ENCODE results near the gene ACOT11. TPM values are rescaled to one million over a fixed set of nuclear protein-coding genes. Genes with fewer than 3 reads are reported as not detected.
A peak's percentile ranks its signal among the peaks of the same experiment; 100 is the strongest.

The ACOT11 gene
- total RNA-seq, 4 donors from 2014 or later, result 27.1 to 93.0 (median 70.5) TPM

DNA sequence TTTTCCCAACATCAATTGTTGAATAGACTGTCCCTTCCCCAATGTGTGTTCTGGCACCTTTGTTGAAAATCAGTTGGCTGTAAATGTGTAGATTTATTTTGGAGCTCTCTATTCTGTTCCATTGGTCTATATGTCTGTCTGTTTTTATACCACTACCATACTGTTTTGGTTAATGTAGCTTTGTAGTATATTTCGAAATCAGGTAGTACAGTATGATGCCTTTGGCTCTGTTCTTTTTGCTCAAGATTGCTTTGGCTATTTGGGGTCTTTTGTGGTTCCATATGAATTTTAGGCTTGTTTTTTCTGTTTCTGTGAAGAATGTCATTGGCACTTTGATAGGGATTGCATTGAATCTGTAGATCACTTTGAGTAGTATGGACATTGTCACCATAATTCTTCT, 8.1 kb downstream of the ACOT11 start:
- H3K36me3 ChIP-seq, result no peaks in the 10 kb centered on the region
- H3K4me3 ChIP-seq (replicated peaks in 1 of 3), result no peak overlapping the region
- no peak overlapping the region for H3K27ac ChIP-seq
- no peaks in the 10 kb centered on the region for H3K27me3 ChIP-seq
- intact Hi-C loops (cut with DNase I), result no loop called here
- no peak for DNase-seq
- 92 to 95% methylated on average over 1 of the region's 1 CpG for WGBS, 2 donors
- no peaks in the 10 kb centered on the region for H3K9me3 ChIP-seq
- TF ChIP-seq, protein P1, sequence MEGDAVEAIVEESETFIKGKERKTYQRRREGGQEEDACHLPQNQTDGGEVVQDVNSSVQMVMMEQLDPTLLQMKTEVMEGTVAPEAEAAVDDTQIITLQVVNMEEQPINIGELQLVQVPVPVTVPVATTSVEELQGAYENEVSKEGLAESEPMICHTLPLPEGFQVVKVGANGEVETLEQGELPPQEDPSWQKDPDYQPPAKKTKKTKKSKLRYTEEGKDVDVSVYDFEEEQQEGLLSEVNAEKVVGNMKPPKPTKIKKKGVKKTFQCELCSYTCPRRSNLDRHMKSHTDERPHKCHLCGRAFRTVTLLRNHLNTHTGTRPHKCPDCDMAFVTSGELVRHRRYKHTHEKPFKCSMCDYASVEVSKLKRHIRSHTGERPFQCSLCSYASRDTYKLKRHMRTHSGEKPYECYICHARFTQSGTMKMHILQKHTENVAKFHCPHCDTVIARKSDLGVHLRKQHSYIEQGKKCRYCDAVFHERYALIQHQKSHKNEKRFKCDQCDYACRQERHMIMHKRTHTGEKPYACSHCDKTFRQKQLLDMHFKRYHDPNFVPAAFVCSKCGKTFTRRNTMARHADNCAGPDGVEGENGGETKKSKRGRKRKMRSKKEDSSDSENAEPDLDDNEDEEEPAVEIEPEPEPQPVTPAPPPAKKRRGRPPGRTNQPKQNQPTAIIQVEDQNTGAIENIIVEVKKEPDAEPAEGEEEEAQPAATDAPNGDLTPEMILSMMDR (IDR thresholded peaks at IDR 0.05), result no peak
- TF ChIP-seq POLR2A (IDR thresholded peaks at IDR 0.05), result no peak
- H3K4me1 ChIP-seq, result peaks cover 21 to 23% of the 10 kb centered on the region in 2 donors

- Histone ChIP-seq H3K9me3 (no peaks in the 10 kb centered on the region), H3K27ac (peak overlapping the region in 1 of 3 donors; percentile 20), H3K36me3 (no peaks in the 10 kb centered on the region), H3K4me1 (peaks cover 21 to 23% of the 10 kb centered on the region in 2 donors), H3K27me3 (no peaks in the 10 kb centered on the region), H3K4me3 (replicated peaks in 1 of 3) (no peak overlapping the region)
- DNase-seq, result no peak
- TF ChIP-seq, protein P1 (IDR thresholded peaks at IDR 0.05), result no peak
- no peak for TF ChIP-seq POLR2A (IDR thresholded peaks at IDR 0.05)
- WGBS, 2 donors, result 58 to 75% methylated on average over 5 of the region's 5 CpGs
- intact Hi-C loops (cut with DNase I), result no loop called here
Observed at GRCh38 chr1:54557671-54558355, 9.8 kb downstream of the ACOT11 start.

DNA sequence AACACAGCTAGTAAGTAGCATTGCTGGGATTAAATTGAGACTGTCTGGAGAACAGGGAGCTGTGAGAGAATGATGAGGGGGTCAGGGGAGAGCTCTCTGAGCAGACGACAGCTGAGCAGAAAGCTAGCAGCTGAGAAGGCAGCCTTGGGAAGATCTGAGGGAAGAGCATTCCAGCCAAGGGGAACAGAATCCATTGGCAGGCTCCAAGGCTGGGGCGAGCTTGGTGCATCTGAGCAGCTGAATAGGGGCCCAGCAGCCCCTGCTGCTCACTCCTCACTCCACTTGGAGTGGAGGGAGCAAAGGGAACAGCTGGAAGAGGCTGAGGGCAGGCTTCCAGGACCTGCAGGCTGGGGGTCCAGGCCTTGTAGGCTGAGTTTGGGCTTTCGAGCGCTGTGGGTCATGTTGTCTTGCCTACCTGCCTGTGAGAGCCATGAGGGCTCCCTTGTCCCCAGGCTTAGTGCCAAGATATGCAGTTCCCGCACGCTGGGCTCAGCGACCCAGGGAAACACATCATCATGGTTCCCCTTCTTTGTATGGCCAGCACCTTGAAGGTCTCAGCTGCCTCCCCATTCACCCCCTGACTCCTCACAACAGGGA, 10.5 kb downstream of the ACOT11 start:
- H3K9me3 ChIP-seq, result no peaks in the 10 kb centered on the region
- intact Hi-C loops (cut with DNase I), result no loop called here
- H3K27ac ChIP-seq, result peak overlapping the region in 2 of 3 donors; percentile 20 to 44
- DNase-seq, result peak; percentile 62 to 70
- TF ChIP-seq POLR2A (IDR thresholded peaks at IDR 0.05), result no peak
- H3K27me3 ChIP-seq, result no peaks in the 10 kb centered on the region
- H3K4me1 ChIP-seq, result peaks cover 21 to 23% of the 10 kb centered on the region in 2 donors
- no peaks in the 10 kb centered on the region for H3K36me3 ChIP-seq
- no peak overlapping the region for H3K4me3 ChIP-seq (replicated peaks in 1 of 3)
- 50 to 57% methylated on average over 6 to 7 of the region's 7 CpGs for WGBS, 2 donors

GRCh38 chr1:54559111-54559548, 11.1 kb downstream of the ACOT11 start:
- TF ChIP-seq, protein P1 (IDR thresholded peaks at IDR 0.05), result no peak
- no peak for TF ChIP-seq POLR2A (IDR thresholded peaks at IDR 0.05)
- Histone ChIP-seq H3K27me3 (no peaks in the 10 kb centered on the region), H3K4me3 (replicated peaks in 1 of 3) (no peak overlapping the region), H3K4me1 (peaks cover 25 to 26% of the 10 kb centered on the region in 2 donors), H3K9me3 (no peaks in the 10 kb centered on the region), H3K36me3 (no peaks in the 10 kb centered on the region), H3K27ac (peak overlapping the region in 2 of 3 donors; percentile 20 to 44)
- intact Hi-C loops (cut with DNase I), result no loop called here
- 60 to 84% methylated on average over 6 to 8 of the region's 9 CpGs for WGBS, 2 donors
- DNase-seq, result peak in 1 of 2 donors; percentile 23

DNA sequence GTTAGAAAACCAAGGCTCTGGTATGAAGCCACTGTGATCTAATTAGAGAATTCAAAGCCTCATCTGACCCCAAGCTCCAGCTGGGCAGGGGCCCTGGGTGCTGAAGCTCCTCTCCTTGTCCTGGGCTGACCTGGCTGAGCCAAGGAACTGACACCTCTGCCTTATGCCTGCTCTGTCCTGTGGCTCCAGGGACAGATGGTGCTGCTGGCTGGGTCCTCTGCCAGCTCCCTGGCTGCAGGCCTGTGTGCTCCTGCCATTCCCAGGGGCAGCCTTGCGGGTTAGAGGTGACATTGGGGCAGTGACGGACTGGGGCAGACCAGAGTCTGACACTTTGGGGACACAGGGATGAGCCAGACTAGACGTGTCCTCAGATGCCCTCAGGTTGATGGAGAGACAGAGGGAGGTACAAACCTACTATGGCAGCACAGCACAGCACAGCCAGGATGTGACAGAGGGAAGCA, 11.8 kb downstream of the ACOT11 start:
- peak overlapping the region in 2 of 3 donors; percentile 37 to 63 for H3K27ac ChIP-seq
- H3K4me1 ChIP-seq, result peaks cover 30 to 31% of the 10 kb centered on the region in 2 donors
- H3K9me3 ChIP-seq, result no peaks in the 10 kb centered on the region
- H3K4me3 ChIP-seq (replicated peaks in 1 of 3), result no peak overlapping the region
- H3K36me3 ChIP-seq, result no peaks in the 10 kb centered on the region
- no peaks in the 10 kb centered on the region for H3K27me3 ChIP-seq
- no peak for TF ChIP-seq POLR2A (IDR thresholded peaks at IDR 0.05)
- intact Hi-C loops (cut with DNase I), result no loop called here
- DNase-seq, result no peak
- 79 to 100% methylated on average over 3 of the region's 3 CpGs for WGBS, 2 donors

Data from thyroid gland (tissue), 4 donors.